Ovary (tissue), 3 donors: Measurements from ENCODE around the gene CPXM2.
"Not testable (repeated sequence)": the region's sequence is repeated elsewhere in the genome, so short reads cannot be mapped to it uniquely, and the experiment has no call there.

ENCODE experiments used
- CTCF ChIP-seq, 3 donors: fragments of 450-650 bp in 2 of 3; fragments of 200-600 bp in 1 of 3; IDR thresholded peaks; one replicate each; pipeline versions ENCODE4 v1.5.1 to v1.8.0; 2016 to 2022; ENCODE audit warnings: antibody characterized with exemption in 3 of 3, mild to moderate bottlenecking in 1 of 3
- EP300 ChIP-seq: sonication (generic); formaldehyde crosslinking; IDR thresholded peaks from one replicate; pipeline ENCODE4 v1.6.1; 2017; ENCODE audit warnings: antibody characterized with exemption
- POLR2A ChIP-seq: fragments of 450-650 bp; IDR thresholded peaks from one replicate; pipeline ENCODE4 v1.6.1; 2017; ENCODE audit warnings: antibody characterized with exemption, mild to moderate bottlenecking, moderate library complexity
- donor health status: DM: no; HTN: no; CAD: no.

- TF ChIP-seq CTCF (IDR thresholded peaks at IDR 0.05); POLR2A; EP300: not testable (repeated sequence)
These were observed 154.7 kb downstream of the CPXM2 start for GRCh38 chr10:123736917-123737316.
